ENCODE data around the gene RAB7B. TPM values are rescaled to one million over a fixed set of nuclear protein-coding genes. Genes with fewer than 3 reads are reported as not detected.

RAB7B gene
- polyA plus RNA-seq, 1 donor: 9.2 TPM

GRCh38 chr1:205927247-205927646 is 75.9 kb downstream of the RAB7B start:
- no peak for DNase-seq (ENCODE audit: low read depth)

Other genes starting within 250 kb of the RAB7B start
- gene RAB29, start 227.9 kb downstream of the RAB7B start, polyA plus RNA-seq (ENCODE audit: insufficient read length): 3.7 TPM
- gene SLC41A1, start 190.2 kb downstream of the RAB7B start, polyA plus RNA-seq (ENCODE audit: insufficient read length): 30.5 TPM
- gene PM20D1, start 153.3 kb downstream of the RAB7B start, polyA plus RNA-seq (ENCODE audit: insufficient read length): not detected
- 0.04 TPM for gene SLC26A9, start 59.9 kb downstream of the RAB7B start, polyA plus RNA-seq (ENCODE audit: insufficient read length)
- gene CTSE, start 20.5 kb upstream of the RAB7B start, polyA plus RNA-seq (ENCODE audit: insufficient read length): 0.20 TPM
- gene RHEX, start 49.8 kb upstream of the RAB7B start, polyA plus RNA-seq (ENCODE audit: insufficient read length): 0.53 TPM
- gene AVPR1B, start 114.0 kb upstream of the RAB7B start, polyA plus RNA-seq (ENCODE audit: insufficient read length): 0.24 TPM
- gene FAM72A, start 199.4 kb upstream of the RAB7B start, polyA plus RNA-seq (ENCODE audit: insufficient read length): 3.6 TPM
- gene SRGAP2, start 200.1 kb upstream of the RAB7B start, polyA plus RNA-seq (ENCODE audit: insufficient read length): 66.0 TPM